IPS DF 19.7 (cell line): ENCODE measurements around the gene ATF7IP2.
"Not testable (repeated sequence)": the region's sequence is repeated elsewhere in the genome, so short reads cannot be mapped to it uniquely, and the experiment has no call there.

ENCODE experiments used
- DNase-seq: peaks from one replicate; pipeline ENCODE4 v3.0.0-alpha.2; 2013; ENCODE audit warnings: low read depth, low spot score

Gene ATF7IP2

GRCh38 chr16:10373556-10373955 lies 12.3 kb upstream of the ATF7IP2 start:
- no peak for DNase-seq

- DNase-seq = no peak
Measured at GRCh38 chr16:10376229-10376628, 9.6 kb upstream of the ATF7IP2 start.

DNA sequence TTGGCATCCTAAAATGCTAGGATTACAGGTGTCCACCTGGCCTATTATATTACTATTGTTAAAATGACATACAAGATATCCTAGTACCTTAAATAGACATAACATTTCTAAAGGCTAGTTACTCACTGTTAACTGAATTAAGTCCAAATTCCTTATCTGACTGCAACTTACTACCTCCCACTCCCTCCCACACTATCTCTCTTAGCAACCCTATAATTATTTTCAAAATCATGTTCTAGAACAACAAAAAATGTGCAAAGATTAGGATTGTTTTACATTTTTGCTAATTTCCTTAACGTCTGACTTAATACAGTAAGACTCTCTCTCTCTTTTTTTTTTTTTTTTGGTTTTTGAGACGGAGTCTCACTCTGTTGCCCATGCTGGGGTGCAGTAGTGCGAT lies 2.2 kb upstream of the ATF7IP2 start:
- DNase-seq = no peak

DNA sequence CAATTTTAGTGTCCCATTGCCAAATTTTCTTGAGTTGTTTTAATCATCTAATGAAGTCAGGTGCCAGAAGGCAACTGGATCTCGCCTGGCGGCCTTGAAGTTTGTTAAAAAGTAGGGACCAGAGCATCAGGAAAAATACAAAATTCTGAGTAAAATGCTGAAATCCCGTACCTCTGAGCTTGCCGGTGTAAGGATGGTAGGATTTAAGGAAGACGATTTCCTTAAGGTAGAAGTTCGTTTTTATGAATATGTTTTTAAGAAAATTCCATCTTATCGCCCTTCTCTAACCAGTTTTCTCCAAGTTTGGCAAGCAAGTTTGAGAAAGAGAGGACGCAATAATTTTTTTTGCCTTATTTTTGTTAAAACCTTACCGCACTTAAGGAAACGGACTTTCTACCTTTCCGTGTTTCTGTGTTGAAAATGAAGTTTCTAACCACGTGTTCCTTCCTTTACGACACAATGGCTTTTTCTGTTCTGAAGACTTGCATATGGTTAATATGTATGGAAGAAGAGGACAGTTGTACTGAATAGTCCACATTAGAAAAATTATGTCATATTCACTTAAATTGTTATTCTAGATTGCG lies 748 bp downstream of the ATF7IP2 start:
- DNase-seq = no peak

- DNase-seq = no peak
Measured at GRCh38 chr16:10387188-10387617, 1.3 kb downstream of the ATF7IP2 start.

DNA sequence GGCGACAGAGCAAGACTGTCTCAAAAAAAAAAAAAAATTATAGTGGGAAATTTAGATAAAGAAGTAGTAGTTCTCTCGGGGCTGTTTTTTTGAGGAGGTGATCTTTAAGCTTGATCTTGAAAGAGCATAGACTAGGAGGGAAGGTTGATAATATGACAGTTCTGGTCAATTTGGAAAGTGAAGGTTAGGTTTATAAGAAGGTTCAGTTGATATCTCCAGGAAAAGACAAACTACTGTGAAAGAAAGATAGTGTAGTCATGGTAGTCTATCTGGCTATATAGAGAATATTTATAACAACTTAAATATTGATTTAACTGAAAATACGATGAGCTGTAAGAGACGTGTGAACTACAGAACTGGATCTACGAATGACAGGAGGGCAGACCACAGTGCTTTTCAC lies 3.1 kb downstream of the ATF7IP2 start:
- DNase-seq = no peak

- DNase-seq = no peak
Measured at GRCh38 chr16:10390330-10390729, 4.5 kb downstream of the ATF7IP2 start.

DNA sequence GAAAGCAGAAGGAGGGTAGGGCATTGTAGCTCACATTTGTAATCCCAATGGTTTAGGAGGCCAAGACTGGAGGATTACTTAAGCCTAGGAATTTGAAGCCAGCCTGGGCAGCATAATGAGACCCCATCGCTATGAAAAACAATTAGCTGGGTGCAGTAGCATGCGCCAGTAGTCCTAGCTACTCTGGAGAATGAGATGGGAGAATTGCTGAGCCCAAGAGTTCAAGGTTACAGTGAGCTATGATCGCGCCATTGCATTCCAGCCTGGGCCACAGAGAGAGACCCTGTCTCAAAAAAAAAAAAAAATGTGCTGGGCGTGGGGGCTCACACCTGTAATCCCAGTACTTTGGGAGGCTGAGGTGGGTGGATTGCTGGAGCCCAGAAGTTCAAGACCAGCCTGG lies 5.0 kb downstream of the ATF7IP2 start:
- no peak for DNase-seq

DNA sequence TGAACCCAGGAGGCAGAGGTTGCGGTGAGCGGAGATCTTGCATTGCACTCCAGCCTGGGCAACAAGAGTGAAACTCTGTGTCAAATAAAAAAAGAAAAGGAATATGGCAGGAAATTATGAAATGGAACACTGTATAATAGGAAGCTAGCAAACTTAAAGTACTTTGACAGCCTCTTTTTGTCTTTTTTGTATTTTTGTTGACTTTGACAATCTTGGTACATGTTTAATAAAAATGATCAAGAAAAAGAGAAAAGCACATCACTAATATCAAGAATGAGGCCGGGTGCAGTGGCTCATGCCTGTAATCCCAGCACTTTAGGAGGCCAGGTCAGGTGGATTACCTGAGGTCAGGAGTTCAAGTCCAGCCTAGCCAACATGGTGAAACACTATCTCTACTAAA lies 5.5 kb downstream of the ATF7IP2 start:
- no peak for DNase-seq

DNA sequence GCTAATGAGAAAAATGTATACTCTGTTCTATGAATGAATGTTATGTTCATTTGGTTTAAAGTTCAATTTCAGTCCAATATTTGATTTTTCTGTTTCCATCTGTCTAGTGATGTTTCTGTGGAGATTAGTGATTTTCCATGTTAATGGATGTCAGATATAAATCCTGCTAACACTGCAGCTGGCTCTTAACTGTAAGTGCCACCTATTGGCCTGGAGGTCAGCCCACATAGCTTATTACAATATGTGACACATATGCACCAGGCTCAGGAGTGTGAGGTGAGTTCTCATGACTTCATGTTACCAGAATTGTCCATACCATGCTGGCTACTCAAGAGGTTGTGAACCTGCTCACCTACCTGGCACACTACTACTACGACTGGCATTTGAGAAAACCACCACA lies 17.1 kb downstream of the ATF7IP2 start:
- no peak for DNase-seq

GRCh38 chr16:10405386-10405939 lies 19.6 kb downstream of the ATF7IP2 start:
- no peak for DNase-seq

DNA sequence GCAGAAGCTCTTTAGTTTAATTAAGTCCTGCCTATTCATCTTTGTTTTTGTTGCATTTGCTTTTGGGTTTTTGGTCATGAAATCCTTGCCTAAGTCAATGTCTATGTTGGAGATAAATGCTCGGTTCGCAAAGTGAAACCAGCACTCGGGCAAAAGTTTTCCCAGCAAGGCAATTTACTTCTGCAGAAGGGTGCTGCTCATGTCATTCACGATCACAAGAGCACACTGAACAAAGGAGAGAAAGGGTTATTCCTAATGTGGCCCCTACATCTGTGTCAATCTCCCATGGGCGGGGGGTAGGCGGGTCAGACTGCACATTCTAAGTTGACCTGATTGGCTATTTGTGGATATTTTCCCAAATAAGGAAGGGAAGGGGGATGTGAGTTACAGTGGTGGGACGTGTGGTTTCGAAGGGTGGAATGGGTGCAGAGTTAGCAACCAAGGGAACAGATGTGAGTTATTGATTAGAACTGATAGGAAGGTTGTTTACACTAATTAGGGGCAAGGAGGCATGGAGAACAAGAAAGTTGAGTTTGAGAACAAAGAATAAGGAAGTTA lies 23.0 kb downstream of the ATF7IP2 start:
- no peak for DNase-seq

DNA sequence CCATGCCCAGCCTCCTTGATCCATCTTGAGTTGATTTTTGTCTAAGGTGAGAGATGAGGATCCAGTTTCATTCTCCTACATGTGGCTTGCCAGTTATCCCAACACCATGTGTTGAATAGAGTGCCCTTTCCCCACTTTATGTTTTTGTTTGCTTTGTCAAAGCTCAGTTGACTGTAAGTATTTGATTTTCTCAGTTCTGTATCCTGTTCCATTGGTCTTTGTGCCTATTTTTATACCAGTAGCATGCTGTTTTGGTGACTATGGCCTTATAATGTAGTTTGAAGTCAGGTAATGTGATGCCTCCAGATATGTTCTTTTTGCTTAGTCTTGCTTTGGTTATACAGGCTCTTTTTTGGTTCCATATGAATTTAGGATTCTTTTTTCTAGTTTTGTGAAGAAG lies 23.9 kb downstream of the ATF7IP2 start:
- DNase-seq = not testable (repeated sequence)

GRCh38 chr16:10410469-10410868 lies 24.6 kb downstream of the ATF7IP2 start:
- DNase-seq = no peak

- no peak for DNase-seq
Measured at GRCh38 chr16:10412935-10413601, 27.2 kb downstream of the ATF7IP2 start.

GRCh38 chr16:10418204-10418603 lies 32.3 kb downstream of the ATF7IP2 start:
- not testable (repeated sequence) for DNase-seq

DNA sequence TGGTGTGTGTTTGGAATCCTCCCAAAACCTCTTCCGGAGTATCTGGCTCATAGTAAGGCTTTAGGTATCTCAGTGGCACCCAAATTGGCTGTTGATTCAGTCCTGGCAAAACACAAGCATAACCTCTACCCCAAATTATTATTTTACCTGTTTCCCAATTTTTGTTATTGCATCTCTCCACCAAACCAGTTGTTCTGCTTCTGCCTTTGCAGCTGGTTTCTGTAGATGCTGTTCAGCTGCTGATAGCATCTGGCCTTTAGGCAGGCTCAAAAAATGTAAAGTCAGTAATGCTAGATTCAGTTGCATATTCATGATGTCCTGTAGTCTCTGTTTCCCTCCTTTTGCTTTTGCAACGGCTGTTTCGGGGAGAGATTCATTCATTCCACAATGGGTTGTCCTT lies 33.8 kb downstream of the ATF7IP2 start:
- no peak for DNase-seq

GRCh38 chr16:10421596-10421995 lies 35.7 kb downstream of the ATF7IP2 start:
- no peak for DNase-seq

DNA sequence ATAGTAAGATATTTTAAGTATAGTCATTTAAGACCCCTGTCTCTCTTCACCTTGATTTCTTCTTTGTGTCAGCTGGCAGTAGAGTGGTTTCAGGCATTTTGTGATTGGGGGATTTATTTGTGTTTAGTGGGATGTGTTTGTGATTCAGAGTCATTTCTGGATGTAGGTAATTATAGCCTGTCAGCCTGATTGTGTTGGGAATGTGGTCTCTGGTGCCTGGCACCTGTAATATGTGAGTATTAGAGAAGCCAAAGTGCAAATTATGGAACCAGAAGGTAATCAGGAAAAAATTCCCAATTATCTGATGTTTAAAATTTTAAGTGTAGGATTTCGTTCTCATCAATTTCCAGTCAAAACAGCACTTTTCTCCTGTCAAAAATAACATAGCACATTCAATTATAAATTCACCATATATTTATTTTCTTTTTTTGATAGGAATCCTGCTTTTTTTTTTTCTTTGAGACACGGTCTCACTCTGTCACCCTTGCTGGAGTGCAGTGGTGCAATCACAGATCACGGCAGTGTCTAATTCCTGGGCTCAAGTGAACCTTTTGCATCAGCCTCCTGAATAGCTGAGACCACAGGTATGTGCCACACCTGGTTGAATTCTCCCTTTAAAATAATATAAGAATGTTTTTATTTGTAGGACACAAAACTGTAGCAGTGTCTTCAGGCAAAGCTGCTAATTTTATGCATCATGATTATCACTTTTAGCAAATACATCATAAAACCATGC lies 42.7 kb downstream of the ATF7IP2 start:
- DNase-seq = no peak

DNA sequence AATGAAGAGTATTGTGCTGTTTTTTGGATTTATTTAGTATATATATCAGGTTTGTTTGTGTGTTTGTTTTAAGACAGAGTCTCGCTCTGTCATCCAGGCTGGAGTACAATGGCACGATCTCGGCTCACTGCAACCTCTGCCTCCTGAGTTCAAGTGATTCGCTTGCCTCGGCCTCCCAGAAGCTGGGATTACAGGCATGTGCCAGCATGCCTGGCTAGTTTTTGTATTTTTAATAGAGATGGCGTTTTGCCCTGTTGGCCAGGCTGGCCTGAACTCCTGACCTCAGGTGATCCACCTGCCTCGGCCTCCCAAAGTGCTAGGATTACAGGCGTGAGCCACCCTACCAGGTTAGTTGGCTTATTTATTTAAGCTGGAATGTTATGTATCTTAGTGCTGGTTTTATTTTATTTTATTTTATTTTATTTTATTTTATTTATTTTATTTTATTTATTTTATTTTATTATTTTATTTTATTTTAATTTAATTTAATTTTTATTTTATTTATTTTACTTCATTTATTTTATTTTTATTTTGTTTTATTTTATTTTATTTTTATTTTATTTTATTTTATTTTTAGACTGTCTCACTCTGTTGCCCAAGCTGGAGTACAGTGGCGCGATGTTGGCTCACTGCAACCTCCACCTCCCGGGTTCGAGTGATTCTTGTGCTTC lies 43.6 kb downstream of the ATF7IP2 start:
- DNase-seq = not testable (repeated sequence)

DNA sequence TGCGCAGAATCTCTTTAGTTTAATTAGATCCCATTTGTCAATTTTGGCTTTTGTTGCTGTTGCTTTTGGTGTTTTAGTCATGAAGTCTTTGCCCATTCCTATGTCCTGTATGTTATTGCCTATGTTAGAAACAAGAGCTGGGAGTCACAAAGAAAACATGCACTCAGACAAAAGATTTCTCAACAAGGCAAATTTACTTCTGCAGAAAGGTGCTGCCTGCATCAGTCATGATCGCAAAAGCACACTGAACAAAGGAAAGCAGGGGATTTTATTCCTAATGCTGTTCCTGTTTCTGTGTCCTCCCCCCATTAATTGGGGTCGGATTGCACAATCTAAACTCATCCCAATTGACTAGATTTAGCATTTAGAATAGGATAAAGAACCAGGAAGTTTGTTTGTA lies 55.9 kb downstream of the ATF7IP2 start:
- no peak for DNase-seq

DNA sequence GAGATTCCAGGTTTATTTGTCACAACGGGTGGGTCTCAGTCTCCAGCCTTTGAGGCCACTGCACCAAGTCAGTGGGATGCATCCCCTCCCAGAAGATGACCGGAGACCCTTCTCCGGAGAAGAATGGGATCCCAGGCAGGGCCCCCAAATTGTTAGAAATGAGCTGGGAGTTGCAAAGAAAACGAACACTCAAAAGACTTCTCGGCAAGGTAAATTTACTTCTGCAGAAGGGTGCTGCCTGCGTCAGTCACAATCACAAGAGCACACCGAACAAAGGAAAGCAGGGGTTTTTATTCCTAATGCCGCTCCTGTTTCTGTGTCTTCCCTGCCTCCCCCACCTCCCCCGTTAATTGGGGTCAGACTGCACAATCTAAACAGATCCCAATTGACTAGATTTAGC lies 61.4 kb downstream of the ATF7IP2 start:
- DNase-seq = no peak
